Umbilical cord (tissue), 2 donors: ENCODE measurements around the gene PET100. TPM values are rescaled to one million over a fixed set of nuclear protein-coding genes. Genes with fewer than 3 reads are reported as not detected.
A peak's percentile ranks its signal among the peaks of the same experiment; 100 is the strongest.

Experiments
- DNase-seq: peaks from one replicate; pipeline ENCODE4 v3.0.0-alpha.2; 2015; ENCODE audit warnings: low spot score
- total RNA-seq: library from RNA; depleted of rRNA; stranded (reverse); fragments of >200 nt; gene quantifications from one replicate; pipeline ENCODE4 v1.2.3, GENCODE V29; 2014; ENCODE audit warnings: low replicate concordance; ENCODE audit not compliant: insufficient read depth

The PET100 gene
- total RNA-seq, 1 donor from 2014 or later, result 25.5 TPM

GRCh38 chr19:7612282-7613274, 17.0 kb upstream of the PET100 start:
- no peak for DNase-seq

GRCh38 chr19:7614859-7615741, 14.5 kb upstream of the PET100 start:
- DNase-seq, result no peak

GRCh38 chr19:7617172-7617571, 12.4 kb upstream of the PET100 start:
- DNase-seq, result no peak

- DNase-seq, result no peak
These were observed 11.9 kb upstream of the PET100 start for GRCh38 chr19:7617735-7618134.

- DNase-seq, result peak; percentile 82
These were observed 11.2 kb upstream of the PET100 start for GRCh38 chr19:7618348-7618747.

- DNase-seq, result peak; percentile 88
These were observed 10.7 kb upstream of the PET100 start for GRCh38 chr19:7618771-7619510.

- no peak for DNase-seq
These were observed 9.7 kb upstream of the PET100 start for GRCh38 chr19:7619671-7620441.

- DNase-seq, result no peak
These were observed 8.9 kb upstream of the PET100 start for GRCh38 chr19:7620442-7621412.

- DNase-seq, result no peak
These were observed 6.5 kb upstream of the PET100 start for GRCh38 chr19:7622933-7623685.

- DNase-seq, result no peak
These were observed 5.6 kb upstream of the PET100 start for GRCh38 chr19:7623725-7624603.

GRCh38 chr19:7624810-7625209, 4.8 kb upstream of the PET100 start:
- no peak for DNase-seq

GRCh38 chr19:7625763-7626372, 3.7 kb upstream of the PET100 start:
- no peak for DNase-seq

- no peak for DNase-seq
These were observed 2.4 kb upstream of the PET100 start for GRCh38 chr19:7627166-7627565.

- no peak for DNase-seq
These were observed 843 bp upstream of the PET100 start for GRCh38 chr19:7628589-7629311.

- no peak for DNase-seq
These were observed 2.0 kb downstream of the PET100 start for GRCh38 chr19:7631577-7631976.

- DNase-seq, result no peak
These were observed 3.0 kb downstream of the PET100 start for GRCh38 chr19:7632340-7633203.
